ENCODE data around the gene ZFP36. TPM values are rescaled to one million over a fixed set of nuclear protein-coding genes. Genes with fewer than 3 reads are reported as not detected.

ZFP36 gene
- total and polyA plus RNA-seq, 2 donors (not counting 1 experiment from before 2014, with no cell fraction given): 5.6 to 11.4 TPM

Other genes starting within 250 kb of the ZFP36 start
- gene NCCRP1, start 209.9 kb upstream of the ZFP36 start, total RNA-seq: not detected in 2 replicates
- 0.02 TPM in 1 of 2 replicates, not detected in the other for gene NCCRP1, start 209.9 kb upstream of the ZFP36 start, polyA plus RNA-seq
- not detected in 2 replicates for gene SYCN, start 202.6 kb upstream of the ZFP36 start, total RNA-seq
- not detected in 2 replicates for gene SYCN, start 202.6 kb upstream of the ZFP36 start, polyA plus RNA-seq
- gene IFNL3, start 161.8 kb upstream of the ZFP36 start, total RNA-seq: not detected in 2 replicates
- not detected in 2 replicates for gene IFNL3, start 161.8 kb upstream of the ZFP36 start, polyA plus RNA-seq
- gene IFNL4, start 158.0 kb upstream of the ZFP36 start, total RNA-seq: not detected in 2 replicates
- not detected in 2 replicates for gene IFNL4, start 158.0 kb upstream of the ZFP36 start, polyA plus RNA-seq
- not detected in 2 replicates for gene IFNL2, start 138.5 kb upstream of the ZFP36 start, total RNA-seq
- gene IFNL2, start 138.5 kb upstream of the ZFP36 start, polyA plus RNA-seq: not detected in 2 replicates
- gene IFNL1, start 110.4 kb upstream of the ZFP36 start, total RNA-seq: not detected in 2 replicates
- gene IFNL1, start 110.4 kb upstream of the ZFP36 start, polyA plus RNA-seq: not detected in 2 replicates
- gene LRFN1, start 86.0 kb upstream of the ZFP36 start, total RNA-seq: under 0.01 TPM in 2 replicates
- gene LRFN1, start 86.0 kb upstream of the ZFP36 start, polyA plus RNA-seq: 0.06 TPM in 1 of 2 replicates, not detected in the other
- 0.51 and 0.99 TPM in 2 replicates for gene GMFG, start 70.8 kb upstream of the ZFP36 start, total RNA-seq
- 8.1 and 25.0 TPM in 2 replicates for gene GMFG, start 70.8 kb upstream of the ZFP36 start, polyA plus RNA-seq
- gene SAMD4B, start 64.4 kb upstream of the ZFP36 start, total RNA-seq: 30.6 and 39.1 TPM in 2 replicates
- 33.0 and 48.8 TPM in 2 replicates for gene SAMD4B, start 64.4 kb upstream of the ZFP36 start, polyA plus RNA-seq
- 38.8 and 46.4 TPM in 2 replicates for gene PAF1, start 15.7 kb upstream of the ZFP36 start, total RNA-seq
- 65.5 and 87.2 TPM in 2 replicates for gene PAF1, start 15.7 kb upstream of the ZFP36 start, polyA plus RNA-seq
- gene MED29, start 15.5 kb upstream of the ZFP36 start, total RNA-seq: 15.4 and 23.0 TPM in 2 replicates
- gene MED29, start 15.5 kb upstream of the ZFP36 start, polyA plus RNA-seq: 28.9 and 37.0 TPM in 2 replicates
- 12.1 and 13.7 TPM in 2 replicates for gene PLEKHG2, start 5.8 kb downstream of the ZFP36 start, total RNA-seq
- gene PLEKHG2, start 5.8 kb downstream of the ZFP36 start, polyA plus RNA-seq: 10.1 and 13.1 TPM in 2 replicates
- gene RPS16, start 29.1 kb downstream of the ZFP36 start, total RNA-seq: 149 and 271 TPM in 2 replicates
- 1,704 and 1,950 TPM in 2 replicates for gene RPS16, start 29.1 kb downstream of the ZFP36 start, polyA plus RNA-seq
- gene SUPT5H, start 38.7 kb downstream of the ZFP36 start, total RNA-seq: 46.0 and 50.2 TPM in 2 replicates
- 77.8 and 87.2 TPM in 2 replicates for gene SUPT5H, start 38.7 kb downstream of the ZFP36 start, polyA plus RNA-seq
- 37.2 and 45.7 TPM in 2 replicates for gene TIMM50, start 74.0 kb downstream of the ZFP36 start, total RNA-seq
- gene TIMM50, start 74.0 kb downstream of the ZFP36 start, polyA plus RNA-seq: 43.5 and 71.0 TPM in 2 replicates
- under 0.01 TPM in 2 replicates for gene DLL3, start 92.1 kb downstream of the ZFP36 start, total RNA-seq
- 0.08 and 0.11 TPM in 2 replicates for gene DLL3, start 92.1 kb downstream of the ZFP36 start, polyA plus RNA-seq
- not detected in 2 replicates for gene SELENOV, start 108.3 kb downstream of the ZFP36 start, total RNA-seq
- not detected in 2 replicates for gene SELENOV, start 108.3 kb downstream of the ZFP36 start, polyA plus RNA-seq
- 3.1 and 4.1 TPM in 2 replicates for gene EID2B, start 126.0 kb downstream of the ZFP36 start, total RNA-seq
- gene EID2B, start 126.0 kb downstream of the ZFP36 start, polyA plus RNA-seq: 3.4 and 4.0 TPM in 2 replicates
- 9.1 and 10.5 TPM in 2 replicates for gene EID2, start 133.3 kb downstream of the ZFP36 start, total RNA-seq
- gene EID2, start 133.3 kb downstream of the ZFP36 start, polyA plus RNA-seq: 10.0 and 11.0 TPM in 2 replicates
- not detected in 2 replicates for gene LGALS13, start 195.7 kb downstream of the ZFP36 start, total RNA-seq
- not detected in 2 replicates for gene LGALS13, start 195.7 kb downstream of the ZFP36 start, polyA plus RNA-seq
- not detected in 2 replicates for gene LGALS16, start 249.1 kb downstream of the ZFP36 start, total RNA-seq
- not detected in 2 replicates for gene LGALS16, start 249.1 kb downstream of the ZFP36 start, polyA plus RNA-seq

Data from fibroblast of lung (primary cell).